IMR-90 (cell line): ENCODE results near the gene ZNF814. TPM values are rescaled to one million over a fixed set of nuclear protein-coding genes. Genes with fewer than 3 reads are reported as not detected.

Source experiments
- ATAC-seq: fragments of 200-7000 bp; cut with Tn5 transposase; 2 replicates; pipeline ENCODE4 v1.9.1; 2020; ENCODE audit warnings: low read depth, mild to moderate bottlenecking, moderate library complexity
- BruUV-seq: library from RNA; stranded (reverse); fragments of 400-500 nt; replicated peaks from 2 replicates; lab custom pipeline; 2021; lab: Mats Ljungman, UMichigan
- CTCF ChIA-PET: fragments of 300-600 bp; formaldehyde crosslinking; extraction: SDS; loops from one replicate; lab custom pipeline; 2021; ENCODE audit warnings: antibody characterized with exemption; lab: Yijun Ruan, JAX
- POLR2A ChIA-PET: fragments of 300-600 bp; sonication (Branson Sonifier 250); formaldehyde crosslinking; loops from one replicate; lab custom pipeline; 2022; ENCODE audit warnings: antibody characterized with exemption; ENCODE audit not compliant: unreplicated experiment; lab: Charles Lee
- DNase-seq: peaks from one replicate; pipeline ENCODE4 v3.0.0; 2013
- H2AFZ ChIP-seq: replicated peaks from 2 replicates; pipeline ENCODE3; 2013; ENCODE audit warnings: low read length, mild to moderate bottlenecking; ENCODE audit not compliant: poor library complexity
- H2AK5ac ChIP-seq: 2 replicates; pipeline ENCODE4 v1.6.1; 2013; ENCODE audit warnings: low read depth, low read length, inconsistent platforms
- H2AK9ac ChIP-seq: replicated peaks from 2 replicates; pipeline ENCODE3; 2013; ENCODE audit warnings: mild to moderate bottlenecking, low read depth, low read length, moderate library complexity; ENCODE audit not compliant: poor library complexity
- H2BK120ac ChIP-seq: 2 replicates; pipeline ENCODE4 v1.6.1; 2013; ENCODE audit warnings: low read depth, low read length, inconsistent platforms
- H2BK15ac ChIP-seq: 3 replicates; pipeline ENCODE4 v1.6.1; 2013; ENCODE audit warnings: low read depth, low read length, inconsistent platforms
- H2BK20ac ChIP-seq: 2 replicates; pipeline ENCODE4 v1.6.1; 2013; ENCODE audit warnings: low read depth, mild to moderate bottlenecking, inconsistent platforms, low read length, moderate library complexity
- H2BK5ac ChIP-seq: 2 replicates; pipeline ENCODE4 v1.6.1; 2013; ENCODE audit warnings: mild to moderate bottlenecking, low read depth, low read length, inconsistent platforms; ENCODE audit not compliant: poor library complexity, severe bottlenecking
- H3K14ac ChIP-seq: replicated peaks from 2 replicates; pipeline ENCODE4 v1.6.1; 2013; ENCODE audit warnings: low read depth, low read length, inconsistent platforms
- H3K18ac ChIP-seq: 2 replicates; pipeline ENCODE4 v1.6.1; 2013; ENCODE audit warnings: low read depth, low read length, control low read depth
- H3K23ac ChIP-seq: 2 replicates; pipeline ENCODE4 v1.6.1; 2013; ENCODE audit warnings: low read depth, low read length, inconsistent platforms
- H3K27ac ChIP-seq: 2 replicates; pipeline ENCODE4 v1.5.1; 2013; ENCODE audit warnings: mild to moderate bottlenecking, control low read depth, low read length; ENCODE audit not compliant: insufficient read depth
- H3K27me3 ChIP-seq: 2 replicates; pipeline ENCODE4 v1.6.1; 2013; ENCODE audit warnings: low read length; ENCODE audit not compliant: control insufficient read depth, insufficient read depth
- H3K36me3 ChIP-seq: 2 replicates; pipeline ENCODE4 v1.6.1; 2013; ENCODE audit warnings: low read length, mixed read lengths; ENCODE audit not compliant: control insufficient read depth, insufficient read depth
- H3K4ac ChIP-seq: 2 replicates; pipeline ENCODE4 v1.6.1; 2013; ENCODE audit warnings: low read depth, low read length, inconsistent platforms
- H3K4me1 ChIP-seq: 2 replicates; pipeline ENCODE4 v1.6.1; 2013; ENCODE audit warnings: low read length, mixed read lengths; ENCODE audit not compliant: control insufficient read depth, insufficient read depth
- H3K4me2 ChIP-seq: 2 replicates; pipeline ENCODE4 v1.6.1; 2013; ENCODE audit warnings: low read depth, mild to moderate bottlenecking, control low read depth, low read length, moderate library complexity
- H3K4me3 ChIP-seq: 2 replicates; pipeline ENCODE4 v1.5.1; 2013; ENCODE audit warnings: low read depth, mild to moderate bottlenecking, control low read depth, low read length, moderate library complexity; ENCODE audit not compliant: insufficient read depth
- H3K56ac ChIP-seq: 2 replicates; pipeline ENCODE4 v1.6.1; 2013; ENCODE audit warnings: low read length, inconsistent platforms; ENCODE audit not compliant: insufficient read depth; ENCODE audit errors: extremely low read depth
- H3K79me1 ChIP-seq, 2 experiments: 2 replicates each; pipeline ENCODE4 v1.6.1; 2013; ENCODE audit warnings: low read length in 2 of 2, inconsistent platforms in 1 of 2, low read depth in 1 of 2
- H3K9ac ChIP-seq: 2 replicates; pipeline ENCODE4 v1.6.1; 2013; ENCODE audit warnings: low read depth, low read length, control low read depth
- H3K9me1 ChIP-seq: 2 replicates; pipeline ENCODE4 v1.6.1; 2013; ENCODE audit warnings: low read length, inconsistent platforms; ENCODE audit not compliant: insufficient read depth
- H3K9me3 ChIP-seq: 2 replicates; pipeline ENCODE4 v1.6.1; 2013; ENCODE audit warnings: low read length; ENCODE audit not compliant: control insufficient read depth, insufficient read depth
- H4K20me1 ChIP-seq: 2 replicates; pipeline ENCODE4 v1.6.1; 2013; ENCODE audit warnings: low read length, inconsistent platforms; ENCODE audit not compliant: insufficient read depth
- H4K5ac ChIP-seq: 2 replicates; pipeline ENCODE4 v1.6.1; 2013; ENCODE audit warnings: mild to moderate bottlenecking, low read depth, low read length, control low read depth
- H4K8ac ChIP-seq, 2 experiments: 2 replicates each; pipeline ENCODE4 v1.6.1; 2013; ENCODE audit warnings: low read depth in 2 of 2, low read length in 2 of 2, control low read depth in 1 of 2, inconsistent platforms in 1 of 2
- H4K91ac ChIP-seq: 2 replicates; pipeline ENCODE4 v1.6.1; 2013; ENCODE audit warnings: low read depth, low read length, inconsistent platforms; ENCODE audit not compliant: insufficient read depth
- CHD1 ChIP-seq: IDR thresholded peaks from 2 replicates; pipeline ENCODE4 v1.6.1; 2012; ENCODE audit warnings: low read depth, low read length, improper control_type of control experiment
- FOS ChIP-seq: fragments of 150-350 bp; IDR thresholded peaks from 2 replicates; pipeline ENCODE4 v1.6.1; 2016; ENCODE audit warnings: low read depth, low read length
- POLR2A ChIP-seq: IDR thresholded peaks from 2 replicates; pipeline ENCODE4 v1.6.1; 2012; ENCODE audit warnings: mild to moderate bottlenecking, low read depth, low read length
- RCOR1 ChIP-seq: IDR thresholded peaks from 2 replicates; pipeline ENCODE4 v1.6.1; 2012; ENCODE audit warnings: mild to moderate bottlenecking, low read length, improper control_type of control experiment; ENCODE audit not compliant: insufficient replicate concordance
- RFX5 ChIP-seq: IDR thresholded peaks from 2 replicates; pipeline ENCODE4 v1.8.0; 2012; ENCODE audit warnings: low read depth, mild to moderate bottlenecking, low read length, moderate library complexity
- SMC3 ChIP-seq: fragments of 150-350 bp; IDR thresholded peaks from 2 replicates; pipeline ENCODE4 v1.6.1; 2016; ENCODE audit warnings: low read depth, mild to moderate bottlenecking, antibody characterized with exemption, low read length, moderate library complexity
- WGBS, 2 experiments: methylation state at CpG; one replicate each; pipeline versions ENCODE4 v1.1.5 to v1.1.7; 2013; ENCODE audit warnings: missing lambda C conversion rate in 2 of 2; ENCODE audit not compliant: insufficient read length in 1 of 2; ENCODE audit errors: extremely low coverage in 2 of 2; 5-methylcytosine and 5-hydroxymethylcytosine counted together
- dilution Hi-C: fragments of 300-500 bp; cut with HindIII; formaldehyde crosslinking; loops from one replicate; pipeline ENCODE4 v1.14.3; 2018; ENCODE audit warnings: low sequenced_read_pairs; ENCODE audit not compliant: unreplicated experiment
- in situ Hi-C: fragments of 300-500 bp; cut with MboI; formaldehyde crosslinking; loops from 3 replicates; pipeline ENCODE4 v1.14.3; 2019; ENCODE audit warnings: low sequenced_read_pairs, inconsistent platforms, mixed read lengths
- intact Hi-C: fragments of 100-400 bp; cut with micrococcal nuclease; formaldehyde crosslinking; loops from 2 replicates; pipeline ENCODE4 v1.10.0; 2022
- polyA plus RNA-seq, 3 experiments: library from polyadenylated mRNA; depleted of rRNA; stranded (reverse); fragments of >200 nt; gene quantifications; 2 replicates each; pipeline ENCODE4 v1.2.3, GENCODE V29; 2012; ENCODE audit warnings: low replicate concordance in 1 of 3
- total RNA-seq: library from RNA; depleted of rRNA; stranded (reverse); fragments of >200 nt; gene quantifications from 2 replicates; pipeline ENCODE4 v1.2.3, GENCODE V29; 2012

ZNF814 gene
- total and polyA plus RNA-seq, 2 of the 4 experiments (the other 2 are of a cell fraction), result 3.9 to 5.9 TPM

DNA sequence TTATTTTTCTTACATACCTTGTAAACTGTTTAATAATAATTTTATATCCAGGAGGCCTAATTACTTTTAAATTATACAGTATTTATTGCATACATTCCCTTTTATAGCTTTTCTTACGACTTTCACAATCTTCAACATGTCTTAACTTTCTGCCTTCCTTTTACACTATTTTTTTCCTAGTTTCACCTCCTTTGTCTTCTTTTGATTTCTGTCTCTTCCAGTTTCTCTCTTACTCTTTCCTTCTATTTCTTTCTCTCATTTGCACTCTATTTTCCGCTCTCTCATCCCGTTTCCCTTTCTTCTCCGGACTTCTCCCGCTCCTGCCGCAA is 85.6 kb downstream of the ZNF814 start:
- H3K4me1 ChIP-seq, result peaks cover 6% of the 10 kb centered on the region
- H2AFZ ChIP-seq, result peak overlapping the region; percentile 93
- H4K20me1 ChIP-seq, result no peaks in the 10 kb centered on the region
- TF ChIP-seq RFX5 (no peak), POLR2A (no peak), FOS (no peak), SMC3 (no peak), CHD1 (no peak), RCOR1 (no peak)
- 0% methylated on average over 1 of the region's 6 CpGs; no CpG with 5 or more reads in 1 of the 2 experiments for WGBS, 2 experiments
- POLR2A ChIA-PET, result interaction anchor here (1.2 kb wide), 1 partner anchor 16 kb away, joined by 4 read pairs; no protein-coding TSS in a partner anchor
- peaks cover 21 to 37% of the 10 kb centered on the region in 2 experiments for H3K79me1 ChIP-seq
- H3K14ac ChIP-seq, result no peak overlapping the region
- peak overlapping the region; percentile 95; the same call in 1 of the 2 replicates for H3K56ac ChIP-seq
- H3K9ac ChIP-seq, result peak overlapping the region; percentile 95
- no peaks in the 10 kb centered on the region for H3K27me3 ChIP-seq
- H4K91ac ChIP-seq, result no peak overlapping the region
- in situ Hi-C loops (no loop called here), intact Hi-C loops (no loop called here), dilution Hi-C loops (no loop called here)
- H3K27ac ChIP-seq, result peak overlapping the region; percentile 88
- H3K4me2 ChIP-seq, result peak overlapping the region; percentile 91
- CTCF ChIA-PET, result no interaction called here
- peak overlapping the region; percentile 20 to 48; a peak in 2 of 4 replicates for H4K8ac ChIP-seq
- no peak overlapping the region for H2BK120ac ChIP-seq
- H3K18ac ChIP-seq, result no peak overlapping the region
- no peaks in the 10 kb centered on the region; the same call in 1 of the 2 replicates for H3K9me1 ChIP-seq
- H2BK20ac ChIP-seq, result no peak overlapping the region
- no peak overlapping the region for H2BK15ac ChIP-seq
- peaks cover 4% of the 10 kb centered on the region for H3K36me3 ChIP-seq
- peak; percentile 61; the same call in 1 of the 2 replicates for ATAC-seq
- H2AK5ac ChIP-seq, result no peak overlapping the region
- peak overlapping the region; percentile 14 for H2BK5ac ChIP-seq
- no peak overlapping the region for H3K23ac ChIP-seq
- no peaks in the 10 kb centered on the region for H3K9me3 ChIP-seq
- H2AK9ac ChIP-seq, result no peak overlapping the region
- H3K4ac ChIP-seq, result peak overlapping the region; percentile 92
- peak overlapping the region; percentile 59 for H3K4me3 ChIP-seq
- H4K5ac ChIP-seq, result no peak overlapping the region; the same call in 1 of the 2 replicates
- BruUV-seq, result no TSS peak
- no peak for DNase-seq
